HEK293 (cell line): ENCODE results near the gene CNP.

ENCODE experiments used
- CTCF ChIP-seq: fragments of 450-650 bp; formaldehyde crosslinking; IDR thresholded peaks from 2 replicates; pipeline ENCODE4 v1.5.1; 2016; ENCODE audit warnings: missing biosample characterization, missing genetic modification characterization
- OSR2 ChIP-seq: fragments of 450-650 bp; formaldehyde crosslinking; IDR thresholded peaks from 2 replicates; pipeline ENCODE4 v1.5.1; 2016; ENCODE audit warnings: missing biosample characterization, missing genetic modification characterization
- PATZ1 ChIP-seq: fragments of 450-650 bp; formaldehyde crosslinking; IDR thresholded peaks from 2 replicates; pipeline ENCODE4 v1.5.1; 2016; ENCODE audit warnings: missing biosample characterization, missing genetic modification characterization
- RBAK ChIP-seq: fragments of 450-650 bp; formaldehyde crosslinking; IDR thresholded peaks from 2 replicates; pipeline ENCODE4 v1.5.1; 2016; ENCODE audit warnings: missing biosample characterization, missing genetic modification characterization
- SCRT1 ChIP-seq: fragments of 450-650 bp; formaldehyde crosslinking; IDR thresholded peaks from 2 replicates; pipeline ENCODE4 v1.5.1; 2016; ENCODE audit warnings: missing biosample characterization, missing genetic modification characterization, borderline replicate concordance
- SP2 ChIP-seq: fragments of 450-650 bp; formaldehyde crosslinking; IDR thresholded peaks from 2 replicates; pipeline ENCODE4 v1.5.1; 2016; ENCODE audit warnings: missing biosample characterization, missing genetic modification characterization
- ZEB2 ChIP-seq: fragments of 450-650 bp; formaldehyde crosslinking; IDR thresholded peaks from 2 replicates; pipeline ENCODE4 v1.5.1; 2016; ENCODE audit warnings: missing biosample characterization, missing genetic modification characterization
- ZNF121 ChIP-seq: fragments of 450-650 bp; formaldehyde crosslinking; IDR thresholded peaks from 2 replicates; pipeline ENCODE4 v1.5.1; 2016; ENCODE audit warnings: missing biosample characterization, missing genetic modification characterization
- ZNF18 ChIP-seq: fragments of 450-650 bp; formaldehyde crosslinking; IDR thresholded peaks from 2 replicates; pipeline ENCODE4 v1.5.1; 2016; ENCODE audit warnings: missing biosample characterization, missing genetic modification characterization
- ZNF292 ChIP-seq: fragments of 450-650 bp; formaldehyde crosslinking; IDR thresholded peaks from 2 replicates; pipeline ENCODE4 v1.5.1; 2016; ENCODE audit warnings: low read depth, missing biosample characterization, missing genetic modification characterization, borderline replicate concordance
- ZNF416 ChIP-seq: fragments of 450-650 bp; formaldehyde crosslinking; IDR thresholded peaks from 2 replicates; pipeline ENCODE4 v1.5.1; 2016; ENCODE audit warnings: missing biosample characterization, missing genetic modification characterization
- ZNF639 ChIP-seq: fragments of 450-650 bp; formaldehyde crosslinking; IDR thresholded peaks from 2 replicates; pipeline ENCODE4 v1.5.1; 2016; ENCODE audit warnings: missing biosample characterization, missing genetic modification characterization
- TF ChIP-seq, protein P1 (sequence below): fragments of 450-650 bp; formaldehyde crosslinking; IDR thresholded peaks from 2 replicates; pipeline ENCODE4 v1.5.1; 2016; ENCODE audit warnings: missing biosample characterization, missing genetic modification characterization, low read depth

DNA sequence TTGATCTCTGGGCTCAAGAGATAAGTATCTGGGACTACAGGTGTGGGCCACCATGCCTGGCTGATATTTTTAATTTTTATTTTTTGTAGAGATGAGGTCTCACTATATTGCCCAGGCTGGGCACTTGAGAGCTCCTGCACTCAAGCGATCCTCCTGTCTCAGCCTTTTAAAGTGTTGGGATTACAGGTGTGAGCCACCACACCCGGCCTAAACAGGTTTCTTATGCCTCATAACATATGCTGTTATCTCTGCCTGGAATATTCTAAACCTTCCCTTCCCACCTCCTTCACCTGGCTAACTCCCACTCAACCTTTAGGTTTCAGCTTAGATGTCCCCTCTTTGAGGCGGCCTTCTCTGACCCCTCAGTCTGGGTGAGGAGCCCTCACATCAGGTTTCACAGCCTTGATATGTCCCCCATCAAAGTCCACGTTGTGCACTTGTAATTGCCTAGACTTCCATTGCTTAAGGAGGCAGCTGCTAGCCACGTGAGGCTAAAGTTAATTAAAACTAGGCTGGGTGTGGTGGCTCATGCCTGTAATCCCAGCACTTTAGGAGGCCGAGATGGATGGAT lies 8.6 kb upstream of the CNP start:
- TF ChIP-seq CTCF (tag by site-specific recombination): no peak
- no peak for TF ChIP-seq SCRT1 (tag by site-specific recombination)
- no peak for TF ChIP-seq ZNF639
- no peak for TF ChIP-seq RBAK (tag by site-specific recombination)
- no peak for TF ChIP-seq ZEB2
- no peak for TF ChIP-seq ZNF292
- TF ChIP-seq, protein P1, sequence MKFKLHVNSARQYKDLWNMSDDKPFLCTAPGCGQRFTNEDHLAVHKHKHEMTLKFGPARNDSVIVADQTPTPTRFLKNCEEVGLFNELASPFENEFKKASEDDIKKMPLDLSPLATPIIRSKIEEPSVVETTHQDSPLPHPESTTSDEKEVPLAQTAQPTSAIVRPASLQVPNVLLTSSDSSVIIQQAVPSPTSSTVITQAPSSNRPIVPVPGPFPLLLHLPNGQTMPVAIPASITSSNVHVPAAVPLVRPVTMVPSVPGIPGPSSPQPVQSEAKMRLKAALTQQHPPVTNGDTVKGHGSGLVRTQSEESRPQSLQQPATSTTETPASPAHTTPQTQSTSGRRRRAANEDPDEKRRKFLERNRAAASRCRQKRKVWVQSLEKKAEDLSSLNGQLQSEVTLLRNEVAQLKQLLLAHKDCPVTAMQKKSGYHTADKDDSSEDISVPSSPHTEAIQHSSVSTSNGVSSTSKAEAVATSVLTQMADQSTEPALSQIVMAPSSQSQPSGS (tag by site-specific recombination): no peak
- no peak for TF ChIP-seq ZNF416 (tag by site-specific recombination)
- TF ChIP-seq SP2 (tag by site-specific recombination): no peak
- no peak for TF ChIP-seq ZNF121
- TF ChIP-seq PATZ1: no peak
- no peak for TF ChIP-seq OSR2 (tag by site-specific recombination)
- no peak for TF ChIP-seq ZNF18 (tag by site-specific recombination)
